Activated naive CD4-positive, alpha-beta T cell treated with anti-CD3 and anti-CD28 coated beads, Interleukin-2, amount 50 U/mL, for 24 hours (primary cell): ENCODE data around the gene NXPE3.
"Not testable (repeated sequence)": the region's sequence is repeated elsewhere in the genome, so short reads cannot be mapped to it uniquely, and the experiment has no call there.

Source experiments
- H3K27ac Mint-ChIP-seq: one replicate; pipeline ENCODE4 v1.8.0; 2021; ENCODE audit warnings: mild to moderate bottlenecking, mixed read lengths
- H3K27me3 Mint-ChIP-seq: one replicate; pipeline ENCODE4 v1.8.0; 2021; ENCODE audit warnings: mixed read lengths
- H3K36me3 Mint-ChIP-seq: one replicate; pipeline ENCODE4 v1.8.0; 2021; ENCODE audit warnings: mixed read lengths
- H3K4me1 Mint-ChIP-seq: one replicate; pipeline ENCODE4 v1.8.0; 2021; ENCODE audit warnings: mixed read lengths
- H3K4me3 Mint-ChIP-seq: one replicate; pipeline ENCODE4 v1.8.0; 2021; ENCODE audit warnings: mild to moderate bottlenecking, mixed read lengths
- H3K9me3 Mint-ChIP-seq: one replicate; pipeline ENCODE4 v1.8.0; 2021; ENCODE audit warnings: mixed read lengths

NXPE3 gene

DNA sequence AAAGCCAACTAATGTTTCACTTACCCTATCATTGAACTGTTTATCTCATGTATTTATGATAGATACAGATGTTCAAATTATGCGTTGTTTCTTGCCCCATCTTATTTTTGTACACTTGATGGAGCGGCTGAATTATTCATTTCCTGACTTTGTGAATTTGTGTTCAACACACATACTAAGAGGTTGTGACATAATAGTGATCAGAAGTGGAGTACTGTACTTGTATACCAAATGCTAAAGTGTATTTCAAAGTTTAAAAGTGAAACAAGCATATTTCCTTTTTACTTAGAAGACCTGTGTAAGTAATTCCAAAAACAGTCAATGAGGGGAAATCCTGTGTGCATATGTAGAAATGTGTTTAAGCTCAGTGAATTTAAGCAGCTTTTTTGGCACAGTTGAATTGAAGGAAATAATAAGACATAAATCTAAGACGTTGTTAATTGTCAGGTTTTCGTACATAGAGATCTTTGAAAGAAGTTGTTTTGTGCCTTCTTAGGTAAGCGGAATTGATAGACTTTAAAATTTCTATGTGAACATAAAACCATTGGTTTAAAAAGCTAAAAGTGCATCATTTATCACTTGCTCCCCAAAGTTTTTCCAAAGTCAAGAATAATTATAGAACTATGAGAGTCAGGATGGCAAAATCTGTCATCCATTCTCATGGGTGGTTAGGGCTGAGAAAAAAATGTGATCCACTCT is 72.2 kb downstream of the NXPE3 start:
- Mint-ChIP-seq H3K27me3 (no peaks in the 10 kb centered on the region), H3K4me1 (peaks cover 65% of the 10 kb centered on the region), H3K9me3 (no peaks in the 10 kb centered on the region), H3K36me3 (peaks cover 48% of the 10 kb centered on the region), H3K27ac (peak overlapping the region; percentile 100), H3K4me3 (peak overlapping the region; percentile 98)

DNA sequence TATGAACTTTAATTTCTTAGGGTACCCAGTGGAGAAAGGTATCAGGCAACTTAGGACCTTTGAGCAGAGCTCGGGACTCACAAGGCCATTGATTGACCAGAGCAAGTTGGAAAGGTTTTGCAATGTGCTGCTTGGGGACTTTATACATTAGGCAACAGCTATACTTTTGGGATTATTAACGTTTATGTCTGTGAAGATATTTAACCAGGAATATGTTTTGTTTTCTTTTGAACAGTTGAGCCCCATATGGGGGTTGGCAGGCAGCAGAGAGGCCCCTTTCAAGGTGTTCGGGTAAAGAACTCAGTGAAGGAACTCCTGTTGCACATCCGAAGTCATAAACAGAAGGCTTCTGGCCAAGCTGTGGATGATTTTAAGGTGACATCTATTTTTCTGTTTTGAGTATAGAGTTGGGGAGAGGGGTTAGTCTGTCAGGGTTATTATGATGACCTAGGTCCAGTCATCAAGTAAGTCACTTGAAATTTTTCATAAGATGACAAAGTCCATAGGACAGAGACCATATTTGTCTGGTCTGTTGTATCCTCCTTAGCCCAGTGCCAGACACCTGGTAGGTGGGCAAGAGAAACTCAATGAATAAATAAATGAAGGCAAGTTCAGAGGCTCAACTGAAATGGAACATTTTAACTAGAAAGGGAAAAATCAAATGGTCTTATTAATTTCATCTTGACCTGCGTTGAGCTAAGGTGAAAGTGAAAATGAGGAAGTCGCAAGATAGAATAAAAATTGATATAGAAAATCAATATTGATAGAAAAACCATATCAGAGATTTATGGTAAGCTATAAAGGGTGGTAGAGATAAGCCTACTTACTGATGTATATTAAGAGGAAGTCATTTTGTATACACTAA is 73.1 kb downstream of the NXPE3 start:
- peaks cover 51% of the 10 kb centered on the region for H3K36me3 Mint-ChIP-seq
- H3K27me3 Mint-ChIP-seq, result no peaks in the 10 kb centered on the region
- H3K9me3 Mint-ChIP-seq, result no peaks in the 10 kb centered on the region
- H3K4me3 Mint-ChIP-seq, result peak overlapping the region; percentile 98
- H3K4me1 Mint-ChIP-seq, result peaks cover 74% of the 10 kb centered on the region
- peak overlapping the region; percentile 100 for H3K27ac Mint-ChIP-seq

GRCh38 chr3:101852983-101853840 is 74.2 kb downstream of the NXPE3 start:
- peak overlapping the region; percentile 100 for H3K27ac Mint-ChIP-seq

DNA sequence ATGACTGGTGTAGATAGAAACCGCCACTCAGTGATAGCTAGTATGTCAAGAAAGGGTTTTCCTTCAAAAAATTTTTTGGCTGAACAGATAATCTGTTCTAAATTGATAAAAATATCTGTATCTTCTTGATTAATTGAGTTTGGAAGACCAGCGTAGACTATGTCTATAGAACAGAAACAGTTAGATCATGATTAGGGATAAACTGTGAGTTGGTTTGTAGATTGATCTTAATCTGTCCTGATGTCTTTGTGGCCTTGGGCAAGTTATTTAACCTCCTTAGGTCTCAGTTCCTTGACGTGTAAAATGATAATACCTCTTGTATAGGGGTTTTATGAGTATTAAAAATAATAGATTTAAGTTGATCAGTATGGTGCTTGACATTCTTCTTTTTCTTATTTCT is 75.0 kb downstream of the NXPE3 start:
- H3K4me3 Mint-ChIP-seq, result peak overlapping the region; percentile 69
- H3K4me1 Mint-ChIP-seq, result peaks cover 79% of the 10 kb centered on the region
- H3K27ac Mint-ChIP-seq, result peak overlapping the region; percentile 87
- H3K27me3 Mint-ChIP-seq, result no peaks in the 10 kb centered on the region
- no peaks in the 10 kb centered on the region for H3K9me3 Mint-ChIP-seq
- H3K36me3 Mint-ChIP-seq, result peaks cover 67% of the 10 kb centered on the region

More at GRCh38 chr3:101852983-101853840, 74.2 kb downstream of the NXPE3 start:
- peaks cover 78% of the 10 kb centered on the region for H3K4me1 Mint-ChIP-seq
- peak overlapping the region; percentile 98 for H3K4me3 Mint-ChIP-seq
- H3K27me3 Mint-ChIP-seq, result no peaks in the 10 kb centered on the region
- H3K9me3 Mint-ChIP-seq, result no peaks in the 10 kb centered on the region
- H3K36me3 Mint-ChIP-seq, result peaks cover 60% of the 10 kb centered on the region

DNA sequence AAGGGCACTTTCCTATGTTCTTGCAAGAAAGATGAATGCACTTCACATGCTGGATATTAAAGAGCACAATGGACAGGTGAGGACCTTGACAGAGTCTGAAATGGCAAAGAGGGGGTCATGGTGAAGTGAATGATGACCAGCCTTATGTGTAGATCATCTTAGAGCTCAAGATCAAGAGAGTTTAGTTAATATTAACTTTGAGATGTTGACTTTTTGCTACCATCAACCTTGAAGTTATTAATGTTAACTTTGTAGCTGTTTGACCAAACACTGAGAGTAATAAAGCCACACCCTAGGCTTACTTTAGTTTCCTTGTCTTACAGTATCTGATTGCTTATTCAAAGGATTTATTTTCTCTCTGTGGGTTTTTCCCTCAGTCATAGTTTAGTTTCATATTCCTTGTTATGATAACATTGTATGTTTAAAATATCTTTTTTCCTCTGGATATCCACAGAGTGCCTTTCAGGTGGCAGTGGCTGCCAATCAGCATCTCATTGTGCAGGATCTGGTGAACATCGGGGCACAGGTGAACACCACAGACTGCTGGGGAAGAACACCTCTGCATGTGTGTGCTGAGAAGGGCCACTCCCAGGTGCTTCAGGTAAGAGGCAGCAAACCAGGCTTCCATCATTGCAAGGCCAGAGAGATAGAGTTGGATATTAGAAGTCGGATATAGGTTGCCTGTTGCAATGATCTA is 75.7 kb downstream of the NXPE3 start:
- Mint-ChIP-seq H3K4me1 (peaks cover 87% of the 10 kb centered on the region), H3K27ac (peak overlapping the region; percentile 73), H3K9me3 (no peaks in the 10 kb centered on the region), H3K4me3 (peak overlapping the region; percentile 69), H3K36me3 (peaks cover 73% of the 10 kb centered on the region), H3K27me3 (no peaks in the 10 kb centered on the region)

GRCh38 chr3:101857301-101857741 is 78.3 kb downstream of the NXPE3 start:
- peaks cover 63% of the 10 kb centered on the region for H3K36me3 Mint-ChIP-seq
- peak overlapping the region; percentile 75 for H3K27ac Mint-ChIP-seq
- H3K4me3 Mint-ChIP-seq, result peak overlapping the region; percentile 59
- H3K27me3 Mint-ChIP-seq, result no peaks in the 10 kb centered on the region
- H3K9me3 Mint-ChIP-seq, result no peaks in the 10 kb centered on the region
- peaks cover 90% of the 10 kb centered on the region for H3K4me1 Mint-ChIP-seq

DNA sequence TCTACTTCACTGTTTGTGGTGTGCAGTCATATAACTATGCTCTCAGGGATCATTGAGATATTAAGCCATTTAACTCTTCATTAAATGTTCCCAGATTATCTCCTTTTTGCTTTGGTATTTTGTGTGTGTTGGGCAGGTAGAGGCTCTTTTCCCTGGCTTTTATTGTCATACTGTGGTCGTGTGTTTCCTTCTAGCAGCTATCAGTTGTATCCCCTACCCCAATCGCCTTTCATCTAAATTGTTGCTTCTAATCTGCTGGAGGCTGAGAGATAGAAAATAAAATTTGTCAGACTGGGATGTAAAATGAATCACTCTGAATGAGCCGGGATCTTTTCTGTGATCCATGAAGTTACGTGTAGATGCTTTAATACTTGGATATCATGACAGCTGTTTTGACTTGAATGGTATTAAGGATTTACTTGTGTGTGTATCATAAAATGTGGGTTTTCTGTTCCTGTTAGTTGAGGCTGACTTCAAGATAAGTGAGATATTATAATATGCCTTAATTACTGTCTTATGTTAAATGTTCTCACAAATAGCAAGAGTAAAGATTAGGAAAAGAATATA is 79.5 kb downstream of the NXPE3 start:
- no peaks in the 10 kb centered on the region for H3K9me3 Mint-ChIP-seq
- H3K4me3 Mint-ChIP-seq, result no peak overlapping the region
- peaks cover 89% of the 10 kb centered on the region for H3K4me1 Mint-ChIP-seq
- peaks cover 51% of the 10 kb centered on the region for H3K36me3 Mint-ChIP-seq
- H3K27me3 Mint-ChIP-seq, result no peaks in the 10 kb centered on the region
- peak overlapping the region; percentile 77 for H3K27ac Mint-ChIP-seq

DNA sequence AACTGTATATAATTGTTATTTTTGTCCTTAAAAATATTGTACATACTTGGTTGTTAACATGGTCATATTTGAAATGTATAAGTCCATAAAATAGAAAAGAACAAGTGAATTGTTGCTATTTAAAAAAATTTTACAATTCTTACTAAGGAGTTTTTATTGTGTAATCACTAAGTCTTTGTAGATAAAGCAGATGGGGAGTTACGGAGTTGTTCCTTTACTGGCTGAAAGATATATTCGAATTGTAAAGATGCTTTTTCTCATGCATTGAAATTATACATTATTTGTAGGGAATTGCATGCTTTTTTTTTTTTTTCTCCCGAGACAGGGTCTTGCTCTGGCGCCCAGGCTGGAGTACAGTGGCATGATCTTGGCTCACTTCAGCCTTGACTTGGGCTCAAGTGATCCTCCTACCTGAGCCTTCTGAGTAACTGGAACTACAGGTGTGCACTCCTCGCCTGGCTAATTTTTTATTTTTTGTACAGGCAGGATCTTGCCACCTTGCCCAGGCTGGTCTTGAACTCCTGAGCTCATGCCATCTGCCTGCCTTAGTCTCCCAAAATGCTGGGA is 81.0 kb downstream of the NXPE3 start:
- H3K36me3 Mint-ChIP-seq, result peaks cover 38% of the 10 kb centered on the region
- no peak overlapping the region for H3K4me3 Mint-ChIP-seq
- no peaks in the 10 kb centered on the region for H3K9me3 Mint-ChIP-seq
- H3K4me1 Mint-ChIP-seq, result peaks cover 81% of the 10 kb centered on the region
- no peak overlapping the region for H3K27ac Mint-ChIP-seq
- no peaks in the 10 kb centered on the region for H3K27me3 Mint-ChIP-seq

DNA sequence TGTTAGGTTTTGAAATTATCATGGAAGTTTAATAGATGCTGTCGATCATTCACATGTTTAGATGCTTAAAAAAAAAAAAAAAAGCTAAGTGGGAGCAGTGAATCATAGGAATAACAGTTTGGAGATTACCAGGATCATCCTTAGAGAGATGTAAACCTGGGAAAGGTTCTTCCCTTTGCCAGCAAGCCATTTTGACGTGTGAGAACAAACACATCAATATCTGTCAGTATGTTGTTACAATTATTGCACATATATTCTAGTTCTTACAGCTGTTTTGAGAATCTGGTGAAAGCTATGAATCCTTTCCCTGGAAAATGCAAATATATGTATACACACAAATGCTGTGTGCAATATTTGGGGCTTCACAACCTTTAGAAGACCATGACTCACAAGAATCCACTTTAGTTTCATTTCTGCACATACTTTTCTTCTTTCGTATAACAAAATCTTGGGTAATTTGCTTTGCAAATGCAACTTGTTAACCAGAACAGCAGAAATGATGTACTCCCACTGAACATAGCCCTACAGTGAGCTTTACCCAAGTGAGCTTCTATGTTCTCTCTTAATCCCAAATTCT is 82.3 kb downstream of the NXPE3 start:
- Mint-ChIP-seq H3K9me3 (no peaks in the 10 kb centered on the region), H3K4me1 (peaks cover 73% of the 10 kb centered on the region), H3K4me3 (no peak overlapping the region), H3K27me3 (no peaks in the 10 kb centered on the region), H3K27ac (peak overlapping the region; percentile 76), H3K36me3 (peaks cover 32% of the 10 kb centered on the region)

- peaks cover 30% of the 10 kb centered on the region for H3K36me3 Mint-ChIP-seq
- H3K27me3 Mint-ChIP-seq, result no peaks in the 10 kb centered on the region
- H3K4me3 Mint-ChIP-seq, result no peak overlapping the region
- H3K9me3 Mint-ChIP-seq, result no peaks in the 10 kb centered on the region
- peak overlapping the region; percentile 20 for H3K27ac Mint-ChIP-seq
- H3K4me1 Mint-ChIP-seq, result peaks cover 66% of the 10 kb centered on the region
These were observed 82.9 kb downstream of the NXPE3 start for GRCh38 chr3:101861789-101862415.

- H3K9me3 Mint-ChIP-seq, result no peaks in the 10 kb centered on the region
- no peak overlapping the region for H3K4me3 Mint-ChIP-seq
- no peaks in the 10 kb centered on the region for H3K27me3 Mint-ChIP-seq
- H3K27ac Mint-ChIP-seq, result no peak overlapping the region
- peaks cover 25% of the 10 kb centered on the region for H3K36me3 Mint-ChIP-seq
- peaks cover 65% of the 10 kb centered on the region for H3K4me1 Mint-ChIP-seq
These were observed 83.6 kb downstream of the NXPE3 start for GRCh38 chr3:101862416-101863165.

DNA sequence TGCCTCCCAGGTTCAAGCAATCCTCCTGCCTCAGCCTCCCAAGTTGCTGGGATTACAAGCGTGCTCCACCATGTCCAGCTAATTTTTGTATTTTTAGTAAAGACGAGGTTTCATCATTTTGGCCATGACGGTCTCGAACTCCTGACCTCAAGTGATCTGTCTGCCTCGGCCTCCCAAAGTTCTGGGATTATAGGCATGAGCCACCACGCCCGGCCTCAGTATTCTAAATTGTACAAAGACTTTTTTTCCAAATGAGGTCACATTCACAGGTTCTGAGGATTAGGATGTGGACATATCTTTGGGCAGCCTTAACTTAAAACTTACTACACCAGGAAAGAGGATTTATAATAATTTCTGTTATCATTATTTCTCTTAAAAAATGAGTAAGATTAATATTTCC is 85.9 kb downstream of the NXPE3 start:
- H3K4me1 Mint-ChIP-seq, result peaks cover 45% of the 10 kb centered on the region
- not testable (repeated sequence) for H3K4me3 Mint-ChIP-seq, H3K9me3 Mint-ChIP-seq, H3K36me3 Mint-ChIP-seq, H3K27ac Mint-ChIP-seq, H3K27me3 Mint-ChIP-seq

DNA sequence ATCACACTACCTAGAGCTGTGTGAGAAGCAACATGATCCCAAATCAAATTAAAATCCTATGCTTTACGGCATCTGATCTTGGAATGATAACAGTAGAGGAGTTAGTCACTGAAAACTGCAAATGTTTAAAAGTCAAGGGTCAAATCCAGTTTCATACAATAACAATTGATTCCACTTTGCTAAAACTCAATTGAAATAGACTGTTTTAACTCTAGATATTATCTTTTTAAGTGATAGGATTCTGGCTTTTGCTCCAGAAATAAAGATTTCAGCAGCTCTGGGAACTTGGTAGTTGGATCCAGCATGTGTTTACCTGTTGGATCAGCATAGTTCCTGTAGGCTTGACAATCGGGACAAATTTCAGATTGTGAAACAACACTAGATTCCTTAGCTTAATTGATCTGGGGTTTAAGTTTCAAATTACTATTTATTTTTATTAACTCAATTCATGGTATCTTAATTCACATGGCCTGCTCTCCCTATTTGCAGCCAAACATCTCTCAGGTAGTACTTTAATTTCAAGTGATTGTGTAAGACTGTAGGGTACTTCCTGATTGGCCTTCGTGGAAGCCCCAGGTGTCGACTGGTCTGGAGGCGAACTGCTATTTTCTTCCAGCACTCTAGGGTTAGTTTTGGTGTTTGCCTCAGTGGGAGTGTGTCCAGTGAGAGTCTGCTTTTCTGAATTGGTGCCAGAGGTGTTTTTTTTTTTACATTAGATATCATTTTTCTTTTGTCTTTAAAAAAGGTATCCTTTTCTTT is 86.9 kb downstream of the NXPE3 start:
- Mint-ChIP-seq H3K36me3 (peaks cover 3% of the 10 kb centered on the region), H3K9me3 (no peaks in the 10 kb centered on the region), H3K27me3 (no peaks in the 10 kb centered on the region), H3K4me3 (no peak overlapping the region), H3K4me1 (peaks cover 42% of the 10 kb centered on the region), H3K27ac (no peak overlapping the region)
